Right renal cortex interstitium (tissue), 3 donors: ENCODE results near the gene RPS6KB2. TPM values are rescaled to one million over a fixed set of nuclear protein-coding genes. Genes with fewer than 3 reads are reported as not detected.
"Not testable (repeated sequence)": the region's sequence is repeated elsewhere in the genome, so short reads cannot be mapped to it uniquely, and the experiment has no call there.

Experiments used
- DNase-seq, 3 donors: peaks; one replicate each; pipeline ENCODE4 v3.0.0-alpha.2; 2013; ENCODE audit warnings: low read depth in 3 of 3, low spot score in 2 of 3
- polyA plus RNA-seq, 3 donors: library from polyadenylated mRNA; unstranded; fragments of 120-200 nt; gene quantifications; one replicate each; pipeline ENCODE4 v1.2.1, GENCODE V29; 2013; ENCODE audit not compliant: insufficient read length in 3 of 3

Gene RPS6KB2
- polyA plus RNA-seq, 3 donors = 36.0 to 45.1 (median 39.1) TPM

DNA sequence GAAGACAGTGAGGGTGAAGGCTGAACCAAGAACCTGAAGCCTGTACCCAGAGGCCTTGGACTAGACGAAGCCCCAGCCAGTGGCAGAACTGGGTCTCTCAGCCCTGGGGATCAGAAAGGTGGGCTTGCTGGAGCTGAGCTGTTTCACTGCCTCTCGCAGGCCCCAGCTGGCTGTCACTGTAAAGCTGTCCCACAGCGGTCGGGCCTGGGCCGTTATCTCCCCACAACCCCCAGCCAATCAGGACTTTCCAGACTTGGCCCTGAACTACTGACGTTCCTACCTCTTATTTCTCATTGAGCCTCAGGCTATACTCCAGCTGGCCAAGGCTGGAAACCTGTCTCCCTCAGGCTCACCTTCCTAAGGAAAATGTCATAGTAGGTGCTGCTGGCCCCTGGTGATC is 30.8 kb upstream of the RPS6KB2 start:
- no peak for DNase-seq

DNA sequence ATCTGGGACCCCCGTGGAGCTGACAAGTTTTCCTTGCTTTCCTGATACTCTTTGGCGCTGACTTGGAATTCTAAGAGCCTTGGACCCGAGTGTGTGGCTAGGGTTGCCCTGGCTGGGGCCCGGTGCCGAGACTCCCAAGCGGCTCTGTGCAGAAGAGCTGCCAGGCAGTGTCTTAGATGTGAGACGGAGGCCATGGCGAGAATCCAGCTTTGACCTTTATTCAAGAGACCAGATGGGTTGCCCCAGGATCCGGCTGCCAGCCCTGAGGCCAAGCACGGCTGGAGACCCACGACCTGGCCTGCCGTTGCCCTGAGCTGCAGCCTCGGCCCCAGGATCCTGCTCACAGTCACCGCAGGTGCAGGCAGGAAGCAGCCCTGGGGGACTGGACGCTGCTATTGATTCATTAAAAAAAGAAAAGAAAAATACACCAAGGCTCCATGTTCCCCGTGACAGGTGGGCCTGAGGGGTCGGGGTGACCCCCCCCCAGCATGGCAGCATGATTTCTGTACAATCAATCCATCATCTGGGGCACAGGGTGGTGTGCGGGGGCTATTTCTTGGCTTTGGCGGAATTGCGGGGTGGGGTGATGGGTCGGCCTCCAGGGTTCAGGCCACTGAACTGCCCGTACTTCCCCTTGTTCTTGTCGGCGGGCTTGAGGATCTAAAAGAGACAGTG is 30.2 kb upstream of the RPS6KB2 start:
- no peak for DNase-seq

DNA sequence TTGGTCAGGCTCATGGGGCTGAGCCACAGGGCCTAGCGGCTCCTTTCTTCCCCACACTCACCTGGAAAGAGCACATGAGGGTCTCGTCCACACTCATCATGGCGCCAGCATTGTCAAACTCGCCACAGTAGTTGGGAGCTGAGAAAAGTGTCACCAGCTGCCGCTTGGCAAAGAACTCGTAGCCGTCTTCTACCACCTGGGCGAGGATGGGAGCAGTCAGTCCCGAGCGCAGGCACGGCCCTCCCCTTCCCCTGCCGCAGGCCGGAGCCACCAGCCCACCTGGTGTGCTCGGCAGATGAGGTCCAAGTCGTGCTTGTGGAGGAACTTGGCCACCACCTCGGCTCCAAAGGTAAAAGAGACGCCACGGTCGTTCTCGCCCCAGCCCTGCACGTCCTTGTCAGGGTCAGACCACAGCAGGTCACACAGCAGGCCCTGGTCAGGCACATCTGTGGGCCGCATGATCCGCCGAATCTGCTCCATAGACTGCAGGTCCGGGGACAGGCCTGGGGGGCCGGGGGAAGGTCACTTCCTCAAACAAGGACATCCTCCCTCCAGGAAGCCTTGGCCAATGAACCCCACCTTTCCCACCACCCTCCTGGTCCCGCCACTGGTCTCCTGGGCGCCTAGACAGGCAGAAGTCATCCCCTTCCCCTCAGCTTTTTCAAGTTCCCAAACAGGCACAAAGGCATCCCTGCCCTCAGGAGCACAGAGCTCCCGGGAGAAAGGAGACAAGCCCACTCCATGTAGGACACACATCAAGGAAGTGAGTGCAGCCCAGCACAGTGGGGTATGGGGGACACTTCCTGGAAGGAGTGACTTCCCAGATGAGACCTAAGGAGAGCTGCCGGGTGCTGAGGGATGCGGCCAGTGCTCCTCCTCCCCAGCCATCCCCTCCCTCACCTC is 29.4 kb upstream of the RPS6KB2 start:
- no peak for DNase-seq

DNA sequence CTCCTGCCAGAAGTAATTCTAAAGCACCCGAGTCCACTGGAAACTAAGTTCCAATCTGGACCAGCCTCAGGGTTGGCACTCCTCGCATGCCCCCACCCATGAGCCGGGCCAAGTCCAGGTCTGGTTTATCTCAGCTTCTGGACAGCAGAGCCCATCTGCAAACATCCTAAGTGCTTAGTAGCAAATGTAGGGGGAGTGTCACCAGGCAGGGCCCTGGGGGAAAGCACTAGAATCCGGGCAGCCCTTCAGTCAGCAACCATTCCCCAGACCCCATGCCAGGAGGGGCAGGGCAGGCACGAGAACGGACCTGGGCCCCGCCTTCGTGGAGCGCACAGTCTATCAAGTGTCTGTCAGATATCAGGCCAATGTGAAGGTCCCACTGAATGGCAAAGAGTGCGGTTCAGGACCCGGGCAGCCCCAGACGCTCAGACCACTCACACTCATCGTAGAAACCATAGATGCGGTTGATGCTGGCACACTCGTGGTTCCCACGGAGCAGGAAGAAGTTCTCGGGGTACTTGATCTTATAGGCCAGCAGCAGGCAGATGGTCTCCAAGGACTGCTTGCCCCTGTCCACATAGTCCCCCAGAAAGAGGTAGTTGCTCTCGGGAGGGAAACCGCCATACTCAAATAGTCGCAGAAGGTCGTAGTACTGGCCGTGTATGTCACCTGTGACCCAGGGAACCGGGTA is 27.9 kb upstream of the RPS6KB2 start:
- no peak for DNase-seq

DNA sequence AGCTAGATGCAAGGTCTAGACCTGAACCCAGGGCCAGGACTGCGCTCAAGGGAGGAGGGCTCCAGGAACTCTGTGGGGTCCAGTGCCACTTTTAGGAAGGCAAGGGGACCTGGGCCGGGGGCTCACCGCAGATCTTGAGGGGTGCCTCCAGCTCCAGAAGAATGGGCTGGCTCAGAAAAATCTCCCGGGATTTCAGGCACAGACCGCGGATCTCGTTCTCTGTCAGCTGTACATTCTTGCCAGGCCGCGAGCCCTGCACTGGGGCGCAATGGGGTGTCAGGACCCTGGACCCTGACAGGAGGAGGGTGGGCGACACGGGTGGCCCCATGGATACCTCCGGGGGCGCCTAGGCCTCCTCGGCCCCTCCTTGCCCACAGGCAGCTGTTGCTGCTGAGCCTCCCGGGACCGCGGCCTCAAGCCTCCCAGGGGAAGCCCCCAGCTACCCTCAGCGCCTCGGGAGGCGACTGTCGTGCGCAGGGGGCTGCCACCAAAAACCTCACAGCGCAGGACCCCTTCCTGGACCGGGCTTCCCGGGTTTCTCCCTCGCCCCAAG is 27.3 kb upstream of the RPS6KB2 start:
- DNase-seq = no peak

DNA sequence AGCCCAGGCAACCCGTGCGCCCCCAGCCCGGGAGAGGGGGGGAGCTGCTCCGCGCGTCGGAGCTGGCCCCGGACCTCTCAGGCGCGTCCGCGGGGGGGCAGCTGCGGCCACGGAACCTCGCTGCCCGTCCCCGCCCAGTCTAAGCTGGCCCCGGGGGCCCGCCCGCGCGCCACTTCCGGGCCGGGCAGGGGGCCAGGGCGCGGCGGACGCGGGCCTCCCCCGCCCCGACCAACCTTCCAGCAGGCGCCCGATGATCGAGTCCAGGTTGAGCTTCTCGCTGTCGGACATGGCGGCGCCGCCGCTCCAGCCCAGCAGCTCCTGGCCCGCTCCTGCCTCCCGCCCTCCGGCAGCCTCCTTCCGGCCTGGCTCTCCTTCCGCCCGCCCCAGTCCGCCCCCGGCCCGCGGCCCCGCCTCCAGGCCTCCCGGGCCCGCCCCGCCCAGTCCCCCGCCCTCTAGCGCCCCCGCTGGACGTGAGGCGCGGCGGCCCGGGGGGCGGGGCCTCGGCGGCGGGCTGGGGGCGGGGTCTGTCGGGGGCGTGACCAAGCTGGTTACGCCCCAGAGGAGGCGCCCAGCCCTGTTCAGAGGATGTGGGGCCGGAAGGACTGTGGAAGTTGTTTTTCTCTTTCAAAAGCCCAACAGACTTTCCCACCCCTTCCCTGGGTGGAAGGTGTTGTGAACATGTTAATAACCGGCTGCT is 26.7 kb upstream of the RPS6KB2 start, which contains the start of gene PPP1CA:
Gene PPP1CA, minus strand, starts transcription at position 364 of the 697 bp plus-strand sequence. Its CDS starts 76 bp downstream, at position 288.
- DNase-seq = peak in 1 of 3 donors; percentile 72

DNA sequence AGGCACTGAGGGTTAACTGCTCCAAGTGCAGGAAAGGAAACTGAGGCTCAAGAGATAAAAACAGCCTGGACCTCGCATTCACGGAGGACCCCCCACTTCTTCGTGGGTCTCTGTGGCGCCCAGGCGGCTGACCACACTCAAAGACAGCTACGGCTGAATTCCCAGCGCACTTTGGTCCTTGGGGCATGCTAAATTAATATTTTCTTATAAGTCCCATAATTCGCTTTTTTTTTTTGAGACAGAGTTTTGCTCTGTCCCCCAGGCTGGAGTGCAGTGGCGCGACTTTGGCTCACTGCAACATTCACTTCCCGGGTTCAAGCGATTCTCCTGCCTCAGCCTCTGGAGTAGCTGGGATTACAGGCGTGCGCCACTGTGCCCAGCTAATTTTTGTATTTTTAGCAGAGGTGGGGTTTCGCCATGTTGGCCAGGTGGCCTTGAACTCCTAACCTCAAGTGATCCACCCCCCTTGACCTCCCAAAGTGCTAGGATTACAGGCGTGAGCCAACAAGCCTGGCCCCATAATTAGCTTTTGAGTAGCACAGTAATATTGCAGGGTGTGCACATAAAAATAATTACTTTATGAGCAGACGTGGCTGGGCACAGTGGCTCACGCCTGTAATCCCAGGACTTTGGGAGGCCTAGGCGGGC is 26.0 kb upstream of the RPS6KB2 start:
- DNase-seq = not testable (repeated sequence)

DNA sequence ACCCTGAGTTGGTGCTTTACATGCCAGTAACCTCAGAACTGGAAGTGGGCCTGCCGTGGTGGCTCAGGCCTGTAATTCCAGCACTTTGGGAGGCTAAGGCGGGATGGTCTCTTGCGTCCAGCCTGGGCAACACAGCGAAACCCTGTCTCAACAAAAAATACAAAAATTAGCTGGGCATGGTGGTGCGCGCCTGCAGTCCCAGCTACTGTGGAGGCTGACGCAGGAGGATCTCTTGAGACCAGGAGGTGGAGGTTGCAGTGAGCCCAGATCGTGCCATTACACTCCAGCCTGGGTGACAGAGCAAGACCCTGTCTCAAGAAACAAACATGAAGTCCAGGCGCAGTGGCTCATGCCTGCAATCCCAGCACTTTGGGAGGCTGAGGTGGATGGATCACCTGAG is 25.2 kb upstream of the RPS6KB2 start:
- not testable (repeated sequence) for DNase-seq

DNA sequence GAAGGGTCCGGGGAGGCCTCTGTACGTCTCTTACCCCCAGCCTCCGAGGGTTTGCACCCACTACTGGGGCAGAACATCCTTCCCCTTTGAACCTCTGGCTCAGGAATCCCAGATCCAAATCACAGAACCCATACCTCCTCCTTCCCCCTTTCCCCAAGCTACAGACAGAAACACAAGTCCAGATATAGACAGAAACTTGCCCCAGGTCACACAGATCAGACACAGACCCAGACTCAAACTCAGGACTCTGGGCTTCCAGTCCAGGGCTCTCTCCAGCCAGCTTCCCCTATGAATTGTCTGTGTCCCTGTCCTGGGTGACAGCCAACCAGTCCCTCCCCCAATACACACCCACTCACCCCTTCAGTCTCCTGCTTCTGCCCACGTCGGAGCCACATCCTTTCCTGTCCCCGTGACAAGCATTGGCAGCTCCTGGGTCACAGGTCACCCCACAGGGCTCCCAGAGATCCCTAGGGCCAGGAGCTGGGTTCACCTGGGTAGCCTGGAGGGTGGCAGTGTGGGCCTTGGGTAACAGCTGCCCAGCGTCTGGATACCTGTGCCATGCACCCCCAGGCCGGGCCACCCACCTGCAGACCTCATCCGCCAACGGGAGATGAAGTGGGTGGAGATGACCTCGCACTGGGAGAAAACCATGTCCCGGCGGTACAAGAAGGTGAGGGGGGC is 23.6 kb upstream of the RPS6KB2 start:
- no peak for DNase-seq

DNA sequence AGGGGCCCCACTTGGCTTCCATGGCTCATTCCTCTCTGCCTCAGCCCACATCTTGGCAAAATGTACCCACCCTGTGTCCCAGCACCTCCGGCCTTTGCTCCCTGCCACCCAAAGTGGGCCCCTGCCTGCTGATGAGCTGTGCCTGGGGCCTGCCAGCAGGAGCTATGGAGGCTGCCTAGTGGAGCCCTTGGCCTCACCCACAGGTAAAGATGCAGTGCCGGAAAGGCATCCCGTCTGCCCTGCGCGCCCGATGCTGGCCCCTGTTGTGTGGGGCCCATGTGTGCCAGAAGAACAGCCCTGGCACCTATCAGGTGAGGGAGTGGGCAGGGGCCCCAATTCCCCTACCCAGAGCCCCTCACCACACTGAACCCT is 23.1 kb upstream of the RPS6KB2 start:
- no peak for DNase-seq

DNA sequence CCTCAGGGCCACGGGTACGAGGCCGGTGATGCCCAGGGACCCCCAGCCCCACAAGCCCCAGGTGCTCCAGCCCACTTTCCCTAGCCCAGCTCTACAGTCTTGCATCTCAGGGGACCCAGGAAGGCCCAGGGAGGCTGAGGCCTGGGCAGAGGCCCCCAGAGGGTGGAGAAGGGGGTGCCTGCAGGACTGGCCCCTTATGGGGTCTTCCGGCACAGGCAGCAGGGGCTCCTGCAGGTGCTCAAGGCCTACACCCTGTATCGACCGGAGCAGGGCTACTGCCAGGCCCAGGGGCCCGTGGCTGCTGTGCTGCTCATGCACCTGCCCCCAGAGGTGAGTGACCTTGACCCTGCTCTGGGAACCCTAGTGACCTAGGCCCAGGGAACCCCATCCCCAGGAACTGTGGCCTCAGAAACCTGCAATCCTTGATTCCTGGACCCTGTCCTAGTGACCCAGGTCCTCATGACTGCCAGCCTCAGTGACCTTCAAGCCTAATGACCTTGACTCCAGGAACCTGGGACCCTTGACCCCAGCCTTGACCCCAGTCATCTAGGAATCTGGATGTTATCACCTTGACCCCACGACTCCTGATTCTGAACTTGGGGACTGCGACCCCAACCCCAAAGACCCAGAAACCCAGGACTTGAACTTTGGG is 22.5 kb upstream of the RPS6KB2 start:
- no peak for DNase-seq

DNA sequence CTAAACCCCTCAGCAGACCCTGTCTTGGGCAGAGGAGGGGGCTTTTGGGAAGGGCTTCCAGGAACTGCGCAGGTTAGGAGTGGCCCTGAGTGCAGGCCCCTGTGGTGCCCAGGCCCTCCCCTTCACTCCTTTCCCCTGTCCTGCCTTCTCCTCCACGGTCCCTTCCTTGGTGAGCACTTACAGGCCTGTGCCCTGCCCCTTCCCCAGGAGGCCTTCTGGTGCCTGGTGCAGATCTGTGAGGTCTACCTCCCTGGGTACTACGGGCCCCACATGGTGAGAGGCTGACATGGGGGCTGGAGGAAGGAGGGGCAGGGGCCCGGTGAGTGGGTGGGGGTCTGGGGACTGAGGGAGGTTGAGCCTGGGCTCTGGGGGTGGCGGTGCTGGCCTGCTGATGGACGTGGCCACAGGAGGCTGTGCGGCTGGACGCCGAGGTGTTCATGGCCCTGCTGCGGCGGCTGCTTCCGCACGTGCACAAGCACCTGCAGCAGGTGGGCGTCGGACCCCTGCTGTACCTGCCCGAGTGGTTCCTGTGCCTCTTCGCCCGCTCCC is 21.8 kb upstream of the RPS6KB2 start:
- no peak for DNase-seq

DNA sequence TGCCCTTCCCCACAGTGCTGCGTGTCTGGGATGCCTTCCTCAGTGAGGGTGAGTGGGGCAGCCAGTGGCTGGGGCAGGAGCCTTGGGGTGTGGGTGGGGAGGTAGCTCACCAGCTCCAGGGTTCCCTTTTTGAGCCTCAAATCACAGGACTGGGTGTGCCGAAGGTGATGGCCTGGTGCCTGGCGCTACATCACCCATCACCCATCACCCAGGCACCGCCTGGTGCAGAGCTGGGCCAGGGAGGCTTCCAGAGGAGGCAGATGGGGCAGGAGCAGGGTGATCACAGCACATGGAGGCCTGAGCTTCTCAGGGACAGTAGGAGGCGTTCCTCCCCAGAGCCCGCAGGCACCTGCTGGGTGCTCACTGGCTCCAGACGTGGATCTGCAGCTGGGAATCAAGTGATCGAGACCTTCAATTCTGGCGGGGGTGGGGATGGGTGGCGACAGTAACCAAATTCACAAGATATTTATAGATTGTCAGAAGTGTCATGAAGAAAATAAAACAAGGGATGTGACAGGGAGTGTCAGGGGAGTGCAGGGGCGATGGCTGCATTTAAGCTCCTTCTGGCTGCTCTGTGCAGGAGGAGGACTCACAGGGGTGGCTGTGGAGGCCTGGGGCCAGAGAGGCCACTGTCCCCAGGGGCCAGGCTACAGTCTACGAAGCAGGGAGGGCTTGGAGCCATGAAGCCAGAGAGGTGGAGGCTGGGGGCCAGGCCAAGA is 21.2 kb upstream of the RPS6KB2 start:
- no peak for DNase-seq

DNA sequence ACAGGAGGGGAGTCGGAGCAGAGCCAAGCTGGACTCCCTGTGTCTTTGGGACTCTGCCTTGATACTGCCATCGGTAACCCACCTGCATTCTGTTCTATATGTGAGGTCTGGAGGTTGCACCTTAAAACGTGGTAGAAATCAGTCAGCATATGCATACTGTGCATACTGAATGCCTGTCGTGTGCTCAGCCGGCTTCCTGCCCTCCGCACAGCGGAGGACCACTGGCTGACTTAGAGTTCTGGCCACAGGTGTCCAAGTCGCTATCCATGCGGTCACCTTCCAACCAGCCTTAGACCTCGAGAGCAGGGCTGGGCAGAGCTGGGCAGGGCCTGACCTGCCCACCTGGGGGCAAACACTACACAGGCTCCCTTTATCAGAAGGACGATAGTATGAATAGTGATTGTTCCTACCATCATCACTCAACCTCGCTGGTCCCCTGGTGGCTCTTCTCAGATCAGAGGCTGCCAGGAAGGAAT is 20.6 kb upstream of the RPS6KB2 start:
- DNase-seq = no peak

DNA sequence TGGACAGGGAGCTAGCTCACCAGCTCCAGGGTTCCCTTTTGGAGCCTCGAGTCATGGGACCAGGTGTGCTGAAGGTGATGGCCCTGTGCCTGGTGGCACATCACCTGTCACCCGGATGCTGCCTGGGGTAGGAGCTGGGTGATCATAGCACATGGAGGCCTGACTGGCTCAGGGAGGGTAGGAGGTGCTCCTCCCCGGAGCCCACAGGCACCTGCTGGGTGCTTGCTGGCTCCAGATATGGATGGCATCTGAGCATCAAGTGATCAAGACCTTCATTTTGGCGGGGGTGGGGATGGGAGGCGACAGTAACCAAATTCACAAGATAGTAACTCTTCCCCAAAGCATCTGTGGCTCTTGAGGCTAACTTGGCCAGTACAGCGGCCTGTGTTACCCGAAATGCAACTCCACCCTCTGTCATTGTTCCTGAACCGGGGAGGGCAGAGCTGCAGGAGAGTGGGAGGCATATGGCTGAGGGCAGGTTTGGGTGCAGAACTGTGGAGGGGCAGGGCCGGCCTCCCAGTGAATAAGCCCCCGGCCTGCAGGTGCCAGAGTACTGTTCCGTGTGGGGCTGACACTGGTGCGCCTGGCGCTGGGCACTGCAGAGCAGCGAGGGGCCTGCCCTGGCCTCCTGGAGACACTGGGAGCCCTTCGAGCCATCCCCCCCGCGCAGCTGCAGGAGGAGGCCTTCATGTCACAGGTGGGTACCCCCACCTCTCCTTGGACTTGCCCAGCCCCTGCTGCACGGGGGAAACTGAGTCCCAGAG is 19.7 kb upstream of the RPS6KB2 start:
- DNase-seq = no peak

DNA sequence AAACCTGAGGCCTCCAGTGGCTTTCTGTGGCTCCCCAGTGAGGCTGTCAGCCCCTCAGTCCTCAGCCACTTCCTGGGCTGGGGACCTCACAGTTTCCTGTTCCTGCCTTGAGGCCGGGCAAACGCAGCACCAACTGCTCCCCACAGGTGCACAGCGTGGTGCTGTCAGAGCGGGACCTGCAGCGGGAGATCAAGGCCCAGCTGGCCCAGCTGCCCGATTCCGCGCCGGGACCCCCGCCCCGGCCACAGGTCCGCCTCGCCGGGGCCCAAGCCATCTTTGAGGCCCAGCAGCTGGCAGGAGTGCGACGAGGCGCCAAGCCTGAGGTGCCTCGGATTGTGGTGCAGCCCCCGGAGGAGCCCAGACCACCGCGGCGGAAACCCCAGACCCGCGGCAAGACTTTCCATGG is 19.0 kb upstream of the RPS6KB2 start:
- DNase-seq = no peak

DNA sequence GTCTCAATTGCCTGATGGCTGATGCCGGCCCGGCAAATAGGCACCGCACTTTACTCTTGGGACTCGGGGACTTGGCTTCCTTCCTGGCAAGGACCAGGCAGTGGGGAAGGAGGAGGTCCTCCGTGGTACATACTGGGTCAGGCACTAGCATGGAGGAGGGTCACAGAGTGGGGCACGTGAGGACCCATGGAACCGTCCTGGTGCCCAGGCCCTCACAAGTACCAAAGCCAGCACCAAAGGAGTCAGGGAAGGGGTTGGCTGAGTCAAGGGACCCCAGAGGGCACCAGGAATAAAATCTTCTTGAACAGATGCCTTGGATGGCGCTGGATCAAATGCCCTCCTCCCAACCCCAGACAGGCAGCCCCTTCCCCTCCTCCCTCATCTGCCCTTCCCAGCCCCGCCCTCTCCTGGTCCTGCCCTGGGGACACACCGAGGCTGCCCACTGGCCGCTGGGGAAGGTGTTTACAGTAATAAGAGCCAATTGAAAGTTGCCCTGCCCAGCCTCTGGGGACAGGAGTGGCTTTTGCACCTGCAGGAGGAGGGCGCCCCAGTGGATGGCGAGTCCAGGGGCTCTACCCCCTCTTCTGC is 18.4 kb upstream of the RPS6KB2 start:
- no peak for DNase-seq
